Caco-2 (cell line): Measurements from ENCODE around the gene CACUL1. TPM values are rescaled to one million over a fixed set of nuclear protein-coding genes. Genes with fewer than 3 reads are reported as not detected.

Experiments
- BruUV-seq: library from RNA; stranded (reverse); fragments of 400-500 nt; replicated peaks from 2 replicates; lab custom pipeline; 2021; lab: Mats Ljungman, UMichigan
- CTCF ChIA-PET: fragments of 300-600 bp; sonication (Branson Sonifier 250); formaldehyde crosslinking; loops from one replicate; lab custom pipeline; 2022; ENCODE audit warnings: antibody characterized with exemption; lab: Charles Lee
- POLR2A ChIA-PET: fragments of 300-600 bp; sonication (Branson Sonifier 250); formaldehyde crosslinking; loops from one replicate; lab custom pipeline; 2022; ENCODE audit warnings: antibody characterized with exemption; lab: Charles Lee
- DNase-seq, 2 experiments: peaks; one replicate each; pipeline versions ENCODE4 v3.0.0 to v3.0.0-alpha.2; 2020 to 2022
- H3K27me3 ChIP-seq: replicated peaks from 2 replicates; pipeline ENCODE4 v1.6.0; 2011; ENCODE audit warnings: low read length; ENCODE audit not compliant: control insufficient read depth, insufficient read depth
- H3K36me3 ChIP-seq: 2 replicates; pipeline ENCODE4 v1.5.1; 2011; ENCODE audit warnings: low read length; ENCODE audit not compliant: control insufficient read depth, insufficient read depth
- H3K4me1 ChIP-seq: fragments of 250-450 bp; sonication (Bioruptor Pico); 2 replicates; pipeline ENCODE4 v1.5.1; 2020; ENCODE audit warnings: mild to moderate bottlenecking
- H3K4me3 ChIP-seq: 2 replicates; pipeline ENCODE4 v1.5.1; 2011; ENCODE audit warnings: low read depth, mild to moderate bottlenecking, control low read depth, low read length
- H3K9me3 ChIP-seq: fragments of 250-450 bp; sonication (Bioruptor Pico); 2 replicates; pipeline ENCODE4 v1.5.1; 2020; ENCODE audit warnings: mild to moderate bottlenecking, moderate library complexity
- H3K27ac Mint-ChIP-seq: one replicate; pipeline ENCODE4 v1.8.0; 2022; ENCODE audit warnings: mixed read lengths; ENCODE audit not compliant: unreplicated experiment
- H3K27me3 Mint-ChIP-seq: one replicate; pipeline ENCODE4 v1.8.0; 2022; ENCODE audit warnings: mixed read lengths; ENCODE audit not compliant: insufficient read depth, unreplicated experiment
- H3K36me3 Mint-ChIP-seq: one replicate; pipeline ENCODE4 v1.8.0; 2022; ENCODE audit warnings: mild to moderate bottlenecking, mixed read lengths; ENCODE audit not compliant: insufficient read depth, unreplicated experiment
- H3K4me1 Mint-ChIP-seq: one replicate; pipeline ENCODE4 v1.8.0; 2022; ENCODE audit warnings: low read depth, mixed read lengths; ENCODE audit not compliant: unreplicated experiment
- H3K4me3 Mint-ChIP-seq: one replicate; pipeline ENCODE4 v1.8.0; 2022; ENCODE audit warnings: mild to moderate bottlenecking, moderate library complexity, mixed read lengths; ENCODE audit not compliant: unreplicated experiment
- H3K9me3 Mint-ChIP-seq: one replicate; pipeline ENCODE4 v1.8.0; 2022; ENCODE audit warnings: mixed read lengths; ENCODE audit not compliant: unreplicated experiment
- intact Hi-C: fragments of 100-400 bp; cut with micrococcal nuclease; formaldehyde crosslinking; loops from one replicate; pipeline ENCODE4 v1.10.0; 2022; ENCODE audit not compliant: unreplicated experiment
- total RNA-seq: library from RNA; stranded (reverse); gene quantifications from 2 replicates; pipeline ENCODE4 v1.2.3, GENCODE V29; 2022
- TF ChIP-seq, protein P1 (sequence below), 2 experiments: fragments of 200-600 bp in 1 of 2; IDR thresholded peaks; 1 replicate in 1 of 2; 2 replicates in 1 of 2; pipeline versions ENCODE4 v1.5.1 to v1.8.0; 2011 to 2022; ENCODE audit warnings: antibody characterized with exemption in 1 of 2, control low read depth in 1 of 2, inconsistent platforms in 1 of 2, low read depth in 1 of 2, low read length in 1 of 2, mild to moderate bottlenecking in 1 of 2, moderate library complexity in 1 of 2; ENCODE audit not compliant: insufficient read depth in 1 of 2, severe bottlenecking in 1 of 2, unreplicated experiment in 1 of 2

CACUL1 gene
- total RNA-seq, 1 experiment from 2014 or later = 39.2 TPM

GRCh38 chr10:118689070-118689858 lies 65.5 kb downstream of the CACUL1 start:
- Mint-ChIP-seq H3K4me1 (no peaks in the 10 kb centered on the region), H3K27me3 (no peaks in the 10 kb centered on the region), H3K27ac (no peak overlapping the region), H3K36me3 (peaks cover 52% of the 10 kb centered on the region), H3K4me3 (no peak overlapping the region), H3K9me3 (no peaks in the 10 kb centered on the region)
- Histone ChIP-seq H3K4me3 (no peak overlapping the region), H3K27me3 (no peaks in the 10 kb centered on the region), H3K36me3 (peaks cover 2% of the 10 kb centered on the region; the same call in 1 of the 2 replicates), H3K9me3 (no peaks in the 10 kb centered on the region), H3K4me1 (no peaks in the 10 kb centered on the region)
- no TSS peak for BruUV-seq
- CTCF ChIA-PET = interaction anchor here (0.7 kb wide), 1 partner anchor 141 kb away, joined by 3 read pairs; no protein-coding TSS in a partner anchor
- TF ChIP-seq, protein P1, sequence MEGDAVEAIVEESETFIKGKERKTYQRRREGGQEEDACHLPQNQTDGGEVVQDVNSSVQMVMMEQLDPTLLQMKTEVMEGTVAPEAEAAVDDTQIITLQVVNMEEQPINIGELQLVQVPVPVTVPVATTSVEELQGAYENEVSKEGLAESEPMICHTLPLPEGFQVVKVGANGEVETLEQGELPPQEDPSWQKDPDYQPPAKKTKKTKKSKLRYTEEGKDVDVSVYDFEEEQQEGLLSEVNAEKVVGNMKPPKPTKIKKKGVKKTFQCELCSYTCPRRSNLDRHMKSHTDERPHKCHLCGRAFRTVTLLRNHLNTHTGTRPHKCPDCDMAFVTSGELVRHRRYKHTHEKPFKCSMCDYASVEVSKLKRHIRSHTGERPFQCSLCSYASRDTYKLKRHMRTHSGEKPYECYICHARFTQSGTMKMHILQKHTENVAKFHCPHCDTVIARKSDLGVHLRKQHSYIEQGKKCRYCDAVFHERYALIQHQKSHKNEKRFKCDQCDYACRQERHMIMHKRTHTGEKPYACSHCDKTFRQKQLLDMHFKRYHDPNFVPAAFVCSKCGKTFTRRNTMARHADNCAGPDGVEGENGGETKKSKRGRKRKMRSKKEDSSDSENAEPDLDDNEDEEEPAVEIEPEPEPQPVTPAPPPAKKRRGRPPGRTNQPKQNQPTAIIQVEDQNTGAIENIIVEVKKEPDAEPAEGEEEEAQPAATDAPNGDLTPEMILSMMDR (IDR thresholded peaks at IDR 0.05; ENCODE audit: insufficient read depth in 1 of 2, low read depth in 1 of 2, low read length in 1 of 2, severe bottlenecking in 1 of 2, unreplicated experiment in 1 of 2) = no peak
- intact Hi-C loops = no loop called here
- POLR2A ChIA-PET = no interaction called here
- DNase-seq = no peak

GRCh38 chr10:118687472-118687871 lies 67.3 kb downstream of the CACUL1 start:
- no TSS peak for BruUV-seq
- H3K27me3 Mint-ChIP-seq = no peaks in the 10 kb centered on the region
- no peak for DNase-seq
- Histone ChIP-seq H3K4me3 (no peak overlapping the region), H3K4me1 (no peaks in the 10 kb centered on the region), H3K9me3 (no peaks in the 10 kb centered on the region), H3K27me3 (no peaks in the 10 kb centered on the region), H3K36me3 (peaks cover 2% of the 10 kb centered on the region; the same call in 1 of the 2 replicates)
- ChIA-PET POLR2A (no interaction called here), CTCF (no interaction called here)
- TF ChIP-seq, protein P1 (IDR thresholded peaks at IDR 0.05; ENCODE audit: insufficient read depth in 1 of 2, low read depth in 1 of 2, low read length in 1 of 2, severe bottlenecking in 1 of 2, unreplicated experiment in 1 of 2) = no peak
- no peaks in the 10 kb centered on the region for H3K4me1 Mint-ChIP-seq
- intact Hi-C loops = no loop called here
- no peaks in the 10 kb centered on the region for H3K9me3 Mint-ChIP-seq
- no peak overlapping the region for H3K27ac Mint-ChIP-seq
- no peak overlapping the region for H3K4me3 Mint-ChIP-seq
- peaks cover 52% of the 10 kb centered on the region for H3K36me3 Mint-ChIP-seq

DNA sequence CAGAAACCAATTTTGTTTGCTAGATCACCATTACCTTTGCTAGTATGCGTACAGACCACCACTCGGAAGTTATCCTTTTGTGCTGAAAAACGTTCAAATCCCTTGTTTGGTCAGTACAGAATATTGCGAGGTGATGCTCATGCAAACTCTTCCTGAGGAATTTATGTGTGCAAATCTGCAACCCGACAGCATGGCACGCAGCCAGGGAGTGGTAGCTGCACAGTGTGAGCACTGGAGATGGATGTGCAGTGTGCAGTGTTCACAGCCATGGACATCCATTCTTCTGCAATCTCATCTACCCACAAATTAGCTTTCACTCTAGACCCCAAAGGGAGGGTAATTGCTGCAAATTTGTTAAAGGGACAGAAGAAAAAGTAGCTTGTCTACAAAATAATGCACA lies 72.2 kb downstream of the CACUL1 start:
- no TSS peak for BruUV-seq
- DNase-seq = no peak
- Histone ChIP-seq H3K9me3 (no peaks in the 10 kb centered on the region), H3K4me1 (no peaks in the 10 kb centered on the region), H3K27me3 (no peaks in the 10 kb centered on the region), H3K4me3 (no peak overlapping the region), H3K36me3 (peaks cover 2% of the 10 kb centered on the region; the same call in 1 of the 2 replicates)
- CTCF ChIA-PET = no interaction called here
- H3K27ac Mint-ChIP-seq = no peak overlapping the region
- TF ChIP-seq, protein P1 (IDR thresholded peaks at IDR 0.05; ENCODE audit: insufficient read depth in 1 of 2, low read depth in 1 of 2, low read length in 1 of 2, severe bottlenecking in 1 of 2, unreplicated experiment in 1 of 2) = no peak
- POLR2A ChIA-PET = no interaction called here
- H3K27me3 Mint-ChIP-seq = no peaks in the 10 kb centered on the region
- H3K36me3 Mint-ChIP-seq = peaks cover 36% of the 10 kb centered on the region
- H3K9me3 Mint-ChIP-seq = no peaks in the 10 kb centered on the region
- H3K4me1 Mint-ChIP-seq = no peaks in the 10 kb centered on the region
- intact Hi-C loops = no loop called here
- no peak overlapping the region for H3K4me3 Mint-ChIP-seq
